Measurements from ENCODE around the gene CXXC1. TPM values are rescaled to one million over a fixed set of nuclear protein-coding genes. Genes with fewer than 3 reads are reported as not detected.
A peak's percentile ranks its signal among the peaks of the same experiment; 100 is the strongest.

Gene CXXC1
- total RNA-seq, 1 donor from 2014 or later: 78.6 TPM

GRCh38 chr18:50268022-50268747 is 19.3 kb downstream of the CXXC1 start:
- Histone ChIP-seq H3K36me3 (peaks cover 0 to 25% of the 10 kb centered on the region in 2 donors), H3K4me1 (peaks cover 6% of the 10 kb centered on the region), H3K27me3 (no peaks in the 10 kb centered on the region), H3K27ac (peak overlapping the region; percentile 32), H3K4me3 (peak overlapping the region; percentile 39 to 48), H3K9me3 (no peaks in the 10 kb centered on the region)
- intact Hi-C loops (cut with DNase I): no loop called here
- TF ChIP-seq POLR2AphosphoS5 (IDR thresholded peaks at IDR 0.05; ENCODE audit: insufficient read depth in 1 of 2, low read depth in 1 of 2) (peak in 1 of 2 donors; percentile 52), POLR2A (IDR thresholded peaks at IDR 0.05) (no peak), CTCF (IDR thresholded peaks at IDR 0.05) (peak in 1 of 3 experiments; percentile 51)
- DNase-seq (ENCODE audit: extremely low spot score in 2 of 2): no peak

GRCh38 chr18:50266248-50266704 is 21.2 kb downstream of the CXXC1 start, which contains the start of gene CFAP53:
Gene CFAP53, minus strand, starts transcription at chr18:50266495. Its CDS starts 91 bp downstream, at chr18:50266404.
- Histone ChIP-seq H3K36me3 (peaks cover 0 to 7% of the 10 kb centered on the region in 2 donors), H3K4me3 (peak within 1 kb of the TSS; percentile 62 to 73), H3K9me3 (no peaks in the 10 kb centered on the region), H3K27ac (no peak within 1 kb of the TSS), H3K27me3 (no peaks in the 10 kb centered on the region), H3K4me1 (peaks cover 6% of the 10 kb centered on the region)
- TF ChIP-seq CTCF (IDR thresholded peaks at IDR 0.05): no peak
- peak; percentile 48 to 58 for TF ChIP-seq POLR2AphosphoS5 (IDR thresholded peaks at IDR 0.05; ENCODE audit: insufficient read depth in 1 of 2, low read depth in 1 of 2)
- peak in 1 of 2 donors; percentile 90 for DNase-seq (ENCODE audit: extremely low spot score in 2 of 2)
- intact Hi-C loops (cut with DNase I): no loop called here

- Histone ChIP-seq H3K36me3 (no peaks in the 10 kb centered on the region), H3K4me3 (no peak overlapping the region), H3K27me3 (no peaks in the 10 kb centered on the region), H3K4me1 (peaks cover 6% of the 10 kb centered on the region), H3K9me3 (no peaks in the 10 kb centered on the region), H3K27ac (no peak overlapping the region)
- TF ChIP-seq CTCF (IDR thresholded peaks at IDR 0.05): no peak
- TF ChIP-seq POLR2AphosphoS5 (IDR thresholded peaks at IDR 0.05; ENCODE audit: insufficient read depth in 1 of 2, low read depth in 1 of 2): no peak
- no peak for TF ChIP-seq POLR2A (IDR thresholded peaks at IDR 0.05)
- DNase-seq (ENCODE audit: extremely low spot score in 2 of 2): no peak
- intact Hi-C loops (cut with DNase I): no loop called here
Observed at GRCh38 chr18:50262977-50263376, 24.5 kb downstream of the CXXC1 start.

GRCh38 chr18:50250935-50251334 is 36.6 kb downstream of the CXXC1 start:
- intact Hi-C loops (cut with DNase I): no loop called here
- H3K4me3 ChIP-seq: no peak overlapping the region
- no peaks in the 10 kb centered on the region for H3K9me3 ChIP-seq
- H3K4me1 ChIP-seq: no peaks in the 10 kb centered on the region
- no peaks in the 10 kb centered on the region for H3K27me3 ChIP-seq
- no peak overlapping the region for H3K27ac ChIP-seq
- no peak for TF ChIP-seq POLR2A (IDR thresholded peaks at IDR 0.05)
- no peak for TF ChIP-seq POLR2AphosphoS5 (IDR thresholded peaks at IDR 0.05; ENCODE audit: insufficient read depth in 1 of 2, low read depth in 1 of 2)
- no peak for TF ChIP-seq CTCF (IDR thresholded peaks at IDR 0.05)
- no peak for DNase-seq (ENCODE audit: extremely low spot score in 2 of 2)
- H3K36me3 ChIP-seq: no peaks in the 10 kb centered on the region

- Histone ChIP-seq H3K9me3 (no peaks in the 10 kb centered on the region), H3K27ac (no peak overlapping the region), H3K4me3 (no peak overlapping the region), H3K36me3 (no peaks in the 10 kb centered on the region), H3K27me3 (no peaks in the 10 kb centered on the region), H3K4me1 (no peaks in the 10 kb centered on the region)
- intact Hi-C loops (cut with DNase I): no loop called here
- DNase-seq (ENCODE audit: extremely low spot score in 2 of 2): no peak
- TF ChIP-seq POLR2AphosphoS5 (IDR thresholded peaks at IDR 0.05; ENCODE audit: insufficient read depth in 1 of 2, low read depth in 1 of 2) (no peak), CTCF (IDR thresholded peaks at IDR 0.05) (no peak), POLR2A (IDR thresholded peaks at IDR 0.05) (no peak)
Observed at GRCh38 chr18:50249576-50249975, 37.9 kb downstream of the CXXC1 start.

All from vagina (tissue), 2 donors.